K562 (cell line): ENCODE results near the gene PRC1. TPM values are rescaled to one million over a fixed set of nuclear protein-coding genes. Genes with fewer than 3 reads are reported as not detected.

Experiments
- ARID3A ChIP-seq: IDR thresholded peaks from 2 replicates; pipeline ENCODE4 v1.6.1; 2012; ENCODE audit warnings: low read depth, low read length, improper control_type of control experiment, borderline replicate concordance
- CBX5 ChIP-seq: IDR thresholded peaks from 2 replicates; pipeline ENCODE4 v1.6.1; 2014; ENCODE audit warnings: low read depth, borderline replicate concordance
- CC2D1A ChIP-seq: fragments of 450-650 bp; IDR thresholded peaks from 2 replicates; pipeline ENCODE4 v1.6.1; 2017; ENCODE audit warnings: mild to moderate bottlenecking
- CHD1 ChIP-seq: fragments of 200-600 bp; sonication (generic); IDR thresholded peaks from one replicate; pipeline ENCODE4 v1.6.1; 2012; ENCODE audit warnings: mild to moderate bottlenecking, moderate library complexity, low read length, inconsistent platforms
- CTCFL ChIP-seq: IDR thresholded peaks from 2 replicates; pipeline ENCODE4 v1.6.1; 2011; ENCODE audit warnings: borderline replicate concordance, low read depth, mild to moderate bottlenecking, moderate library complexity, low read length; ENCODE audit not compliant: insufficient read depth, poor library complexity, severe bottlenecking
- ETV5 ChIP-seq: sonication (generic); formaldehyde crosslinking; IDR thresholded peaks from 2 replicates; pipeline ENCODE4 v1.4.0; 2020; ENCODE audit warnings: low read depth, mild to moderate bottlenecking, missing genetic modification reagents
- HCFC1 ChIP-seq: IDR thresholded peaks from 2 replicates; pipeline ENCODE4 v1.6.1; 2012; ENCODE audit warnings: low read depth, low read length, improper control_type of control experiment
- PTRF ChIP-seq: fragments of 450-650 bp; IDR thresholded peaks from 2 replicates; pipeline ENCODE4 v1.6.1; 2016; ENCODE audit warnings: mild to moderate bottlenecking, missing genetic modification characterization, missing compliant biosample characterization
- RBM22 ChIP-seq: fragments of 200-400 bp; formaldehyde crosslinking; IDR thresholded peaks from 2 replicates; pipeline ENCODE4 v1.6.1; 2018; ENCODE audit warnings: low read length, low read depth; ENCODE audit not compliant: poor library complexity, severe bottlenecking
- SNIP1 ChIP-seq: fragments of 450-650 bp; IDR thresholded peaks from 2 replicates; pipeline ENCODE4 v1.7.1; 2017; ENCODE audit warnings: low read depth, mild to moderate bottlenecking
- ZKSCAN8 ChIP-seq: fragments of 200-800 bp; sonication (Bioruptor generic); IDR thresholded peaks from 2 replicates; pipeline ENCODE4 v1.6.1; 2016; ENCODE audit warnings: missing genetic modification characterization, missing compliant biosample characterization
- ZNF165 ChIP-seq: fragments of 250-450 bp; sonication (Bioruptor Pico); IDR thresholded peaks from 2 replicates; pipeline ENCODE4 v1.4.0; 2020; ENCODE audit warnings: borderline replicate concordance
- ZNF232 ChIP-seq: sonication (generic); formaldehyde crosslinking; IDR thresholded peaks from 2 replicates; pipeline ENCODE4 v1.8.0; 2022; ENCODE audit warnings: mild to moderate bottlenecking, missing genetic modification reagents
- ZNF766 ChIP-seq: fragments of 200-800 bp; sonication (Bioruptor generic); conservative IDR thresholded peaks from 2 replicates; pipeline ENCODE4 v1.6.1; 2016; ENCODE audit warnings: missing genetic modification characterization, missing compliant biosample characterization
- ZNF830 ChIP-seq: fragments of 250-450 bp; sonication (Bioruptor Pico); IDR thresholded peaks from 2 replicates; pipeline ENCODE4 v1.5.0; 2021; ENCODE audit warnings: mild to moderate bottlenecking
- polyA plus RNA-seq, 8 experiments: library from polyadenylated mRNA; depleted of rRNA in 4 of 8; stranded (reverse) in 5 of 8; unstranded in 3 of 8; fragments of >200 nt; fragmentation: Nextera tagmentation in 2 of 8; fragmentation: Illumina TruSeq in 1 of 8; extraction: Ambion mirVana in 2 of 8; extraction: Trizol in 1 of 8; gene quantifications; 2 replicates each; pipeline versions ENCODE4 v1.2.1 to v1.2.3, GENCODE V29; 2011 to 2014; ENCODE audit warnings: inconsistent platforms in 1 of 8, missing spikeins in 1 of 8
- total RNA-seq, 7 experiments: library from RNA; depleted of rRNA in 6 of 7; stranded (reverse); fragments of >200 nt in 6 of 7; fragmentation: Illumina TruSeq in 2 of 7; extraction: Trizol in 2 of 7; gene quantifications; 2 replicates each; pipeline versions ENCODE4 v1.2.1 to v1.2.3, GENCODE V29; 2011 to 2021; ENCODE audit warnings: low replicate concordance in 1 of 7

The PRC1 gene
- total and polyA plus RNA-seq, 9 of the 15 experiments (the other 6 are each of a cell fraction or from before 2014, with no cell fraction given) = 156 to 391 (median 240) TPM

GRCh38 chr15:91022075-91022831, 27.9 kb upstream of the PRC1 start, which contains the start of gene VPS33B (continued):
- TF ChIP-seq CTCFL = no peak
- peak; percentile 76; the same call in 1 of the 2 replicates for TF ChIP-seq ETV5 (CRISPR knock-in tag)
- peak; percentile 68 for TF ChIP-seq HCFC1
- TF ChIP-seq CC2D1A = peak; percentile 32; the same call in 1 of the 2 replicates
- TF ChIP-seq SNIP1 = no peak
- no peak for TF ChIP-seq PTRF (tag)
- no peak for TF ChIP-seq RBM22
- no peak for TF ChIP-seq ZNF830 (CRISPR knock-in tag)
- peak; percentile 55; the same call in 1 of the 2 replicates for TF ChIP-seq ZNF766 (CRISPR knock-in tag)
- TF ChIP-seq ZNF232 (CRISPR knock-in tag) = no peak
- TF ChIP-seq ZNF165 = no peak
- TF ChIP-seq CHD1 = peak; percentile 42
- no peak for TF ChIP-seq ARID3A
- TF ChIP-seq CBX5 = no peak
- TF ChIP-seq ZKSCAN8 (CRISPR knock-in tag) = no peak
